ENCODE data around the gene TBC1D32. TPM values are rescaled to one million over a fixed set of nuclear protein-coding genes. Genes with fewer than 3 reads are reported as not detected.

The TBC1D32 gene
- polyA plus RNA-seq, 1 donor = 13.3 TPM

GRCh38 chr6:121040831-121041230 is 293.4 kb downstream of the TBC1D32 start:
- no peak for DNase-seq
- no peaks in the 10 kb centered on the region for H3K27me3 ChIP-seq (ENCODE audit: control insufficient read depth, insufficient read depth, low read length)
- WGBS (ENCODE audit: insufficient coverage, low lambda C conversion rate) = 93% methylated on average over 2 of the region's 3 CpGs
- no peaks in the 10 kb centered on the region for H3K4me1 ChIP-seq (ENCODE audit: control insufficient read depth, insufficient read depth, low read length)
- H3K27ac ChIP-seq (ENCODE audit: low read length) = no peak overlapping the region
- no peak overlapping the region for H3K4me3 ChIP-seq (ENCODE audit: low read length)
- H3K9me3 ChIP-seq (ENCODE audit: control insufficient read depth, low read depth, low read length) = no peaks in the 10 kb centered on the region
- H3K36me3 ChIP-seq (ENCODE audit: control insufficient read depth, insufficient read depth, low read length) = no peaks in the 10 kb centered on the region

DNA sequence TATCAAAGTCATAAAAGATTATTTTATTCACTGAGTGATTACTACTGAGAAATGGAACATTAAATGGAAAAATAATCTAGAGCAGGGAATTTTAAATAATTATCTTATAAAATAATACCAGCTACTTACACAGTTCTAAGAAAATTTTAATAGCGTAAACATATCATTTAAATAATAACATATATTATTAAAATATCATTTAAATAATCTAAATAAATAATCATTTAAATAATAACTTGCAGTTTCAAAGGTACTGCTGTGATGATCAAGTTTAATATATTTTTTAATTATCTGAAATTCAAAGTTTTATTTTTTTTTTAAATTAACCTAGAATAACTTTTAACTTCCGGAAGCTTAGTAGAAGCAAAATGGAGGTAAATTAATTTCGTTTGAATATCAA is 301.2 kb downstream of the TBC1D32 start:
- no peak overlapping the region for H3K4me3 ChIP-seq (ENCODE audit: low read length)
- no peaks in the 10 kb centered on the region for H3K36me3 ChIP-seq (ENCODE audit: control insufficient read depth, insufficient read depth, low read length)
- H3K27ac ChIP-seq (ENCODE audit: low read length) = no peak overlapping the region
- H3K4me1 ChIP-seq (ENCODE audit: control insufficient read depth, insufficient read depth, low read length) = no peaks in the 10 kb centered on the region
- DNase-seq = no peak
- 92% methylated on average over 3 of the region's 3 CpGs for WGBS (ENCODE audit: insufficient coverage, low lambda C conversion rate)
- no peaks in the 10 kb centered on the region for H3K27me3 ChIP-seq (ENCODE audit: control insufficient read depth, insufficient read depth, low read length)
- no peaks in the 10 kb centered on the region for H3K9me3 ChIP-seq (ENCODE audit: control insufficient read depth, low read depth, low read length)

DNA sequence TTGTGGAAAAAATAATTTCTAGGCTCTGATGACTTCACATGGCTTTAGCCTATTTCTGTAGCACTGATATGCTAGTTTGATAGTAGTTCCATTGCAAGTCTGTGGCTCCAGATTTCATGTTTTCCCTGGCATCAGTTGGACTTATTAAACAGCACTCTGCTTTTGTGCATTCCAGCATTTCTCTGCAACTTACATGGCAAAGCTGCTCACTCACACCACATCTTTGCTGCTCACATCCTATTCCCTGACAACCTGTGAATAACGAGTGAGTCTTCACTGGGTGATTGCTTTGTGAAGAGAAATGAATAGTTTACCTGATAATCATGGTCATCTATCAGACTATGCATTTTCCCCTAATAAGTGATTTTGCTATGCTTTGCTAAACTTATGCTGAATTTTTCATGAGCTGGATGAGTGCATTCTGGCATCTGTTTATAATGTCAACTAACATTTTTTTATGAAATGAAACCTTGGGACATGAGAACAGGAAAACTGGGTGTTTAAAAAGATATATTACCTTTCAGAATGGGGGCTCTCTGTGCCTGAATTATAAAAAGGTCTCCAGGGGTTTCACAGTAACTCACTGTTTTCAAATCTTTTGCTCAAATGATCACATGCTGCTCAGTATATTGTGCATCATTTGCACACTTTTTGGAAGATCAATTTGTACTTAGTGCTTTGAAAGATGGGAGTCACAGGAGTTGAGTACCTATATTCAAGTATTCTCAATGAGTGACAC is 301.8 kb downstream of the TBC1D32 start:
- Histone ChIP-seq H3K9me3 (ENCODE audit: control insufficient read depth, low read depth, low read length) (no peaks in the 10 kb centered on the region), H3K27me3 (ENCODE audit: control insufficient read depth, insufficient read depth, low read length) (no peaks in the 10 kb centered on the region), H3K4me1 (ENCODE audit: control insufficient read depth, insufficient read depth, low read length) (no peaks in the 10 kb centered on the region), H3K4me3 (ENCODE audit: low read length) (no peak overlapping the region), H3K36me3 (ENCODE audit: control insufficient read depth, insufficient read depth, low read length) (no peaks in the 10 kb centered on the region), H3K27ac (ENCODE audit: low read length) (no peak overlapping the region)
- no CpG with 5 or more reads among the region's 1 CpG for WGBS (ENCODE audit: insufficient coverage, low lambda C conversion rate)
- no peak for DNase-seq

Other genes with a start within 250 kb of the TBC1D32 start
- 90.3 TPM for gene GJA1, start 101.2 kb upstream of the TBC1D32 start, polyA plus RNA-seq

Data from large intestine (tissue), 3 donors.